HL-60 (cell line): Measurements from ENCODE around the gene RCC1.

Source experiments
- CTCF ChIP-seq: IDR thresholded peaks from one replicate; pipeline ENCODE4 v1.5.1; 2011; ENCODE audit warnings: low read length, control low read depth, inconsistent platforms; ENCODE audit not compliant: insufficient read depth
- GABPA ChIP-seq: IDR thresholded peaks from 2 replicates; pipeline ENCODE4 v1.6.1; 2012; ENCODE audit warnings: low read depth
- POLR2AphosphoS5 ChIP-seq: IDR thresholded peaks from 2 replicates; pipeline ENCODE4 v1.6.1; 2012; ENCODE audit warnings: low read depth
- TF ChIP-seq, protein P1 (sequence below): IDR thresholded peaks from 2 replicates; pipeline ENCODE4 v1.6.1; 2012; ENCODE audit warnings: low read depth; ENCODE audit not compliant: insufficient replicate concordance

- TF ChIP-seq CTCF (no peak), POLR2AphosphoS5 (no peak), GABPA (no peak)
- TF ChIP-seq, protein P1, sequence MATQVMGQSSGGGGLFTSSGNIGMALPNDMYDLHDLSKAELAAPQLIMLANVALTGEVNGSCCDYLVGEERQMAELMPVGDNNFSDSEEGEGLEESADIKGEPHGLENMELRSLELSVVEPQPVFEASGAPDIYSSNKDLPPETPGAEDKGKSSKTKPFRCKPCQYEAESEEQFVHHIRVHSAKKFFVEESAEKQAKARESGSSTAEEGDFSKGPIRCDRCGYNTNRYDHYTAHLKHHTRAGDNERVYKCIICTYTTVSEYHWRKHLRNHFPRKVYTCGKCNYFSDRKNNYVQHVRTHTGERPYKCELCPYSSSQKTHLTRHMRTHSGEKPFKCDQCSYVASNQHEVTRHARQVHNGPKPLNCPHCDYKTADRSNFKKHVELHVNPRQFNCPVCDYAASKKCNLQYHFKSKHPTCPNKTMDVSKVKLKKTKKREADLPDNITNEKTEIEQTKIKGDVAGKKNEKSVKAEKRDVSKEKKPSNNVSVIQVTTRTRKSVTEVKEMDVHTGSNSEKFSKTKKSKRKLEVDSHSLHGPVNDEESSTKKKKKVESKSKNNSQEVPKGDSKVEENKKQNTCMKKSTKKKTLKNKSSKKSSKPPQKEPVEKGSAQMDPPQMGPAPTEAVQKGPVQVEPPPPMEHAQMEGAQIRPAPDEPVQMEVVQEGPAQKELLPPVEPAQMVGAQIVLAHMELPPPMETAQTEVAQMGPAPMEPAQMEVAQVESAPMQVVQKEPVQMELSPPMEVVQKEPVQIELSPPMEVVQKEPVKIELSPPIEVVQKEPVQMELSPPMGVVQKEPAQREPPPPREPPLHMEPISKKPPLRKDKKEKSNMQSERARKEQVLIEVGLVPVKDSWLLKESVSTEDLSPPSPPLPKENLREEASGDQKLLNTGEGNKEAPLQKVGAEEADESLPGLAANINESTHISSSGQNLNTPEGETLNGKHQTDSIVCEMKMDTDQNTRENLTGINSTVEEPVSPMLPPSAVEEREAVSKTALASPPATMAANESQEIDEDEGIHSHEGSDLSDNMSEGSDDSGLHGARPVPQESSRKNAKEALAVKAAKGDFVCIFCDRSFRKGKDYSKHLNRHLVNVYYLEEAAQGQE: no peak
These were observed 29.3 kb downstream of the RCC1 start for GRCh38 chr1:28535180-28535579.
